OCI-LY1 (cell line): Measurements from ENCODE around the gene MET.

Experiments used
- EZH2 ChIP-seq: fragments of 200-600 bp; sonication (generic), shearing (Covaris generic); IDR thresholded peaks from 2 replicates; pipeline ENCODE4 v1.8.0; 2017; ENCODE audit warnings: borderline replicate concordance, mixed run types, mild to moderate bottlenecking, antibody characterized with exemption, low read length, moderate library complexity, mixed read lengths
- TF ChIP-seq, protein P1 (sequence below): fragments of 200-600 bp; sonication (generic), shearing (Covaris generic); IDR thresholded peaks from 2 replicates; pipeline ENCODE4 v1.5.1; 2017; ENCODE audit warnings: mild to moderate bottlenecking, antibody characterized with exemption, low read length, moderate library complexity, mixed read lengths

DNA sequence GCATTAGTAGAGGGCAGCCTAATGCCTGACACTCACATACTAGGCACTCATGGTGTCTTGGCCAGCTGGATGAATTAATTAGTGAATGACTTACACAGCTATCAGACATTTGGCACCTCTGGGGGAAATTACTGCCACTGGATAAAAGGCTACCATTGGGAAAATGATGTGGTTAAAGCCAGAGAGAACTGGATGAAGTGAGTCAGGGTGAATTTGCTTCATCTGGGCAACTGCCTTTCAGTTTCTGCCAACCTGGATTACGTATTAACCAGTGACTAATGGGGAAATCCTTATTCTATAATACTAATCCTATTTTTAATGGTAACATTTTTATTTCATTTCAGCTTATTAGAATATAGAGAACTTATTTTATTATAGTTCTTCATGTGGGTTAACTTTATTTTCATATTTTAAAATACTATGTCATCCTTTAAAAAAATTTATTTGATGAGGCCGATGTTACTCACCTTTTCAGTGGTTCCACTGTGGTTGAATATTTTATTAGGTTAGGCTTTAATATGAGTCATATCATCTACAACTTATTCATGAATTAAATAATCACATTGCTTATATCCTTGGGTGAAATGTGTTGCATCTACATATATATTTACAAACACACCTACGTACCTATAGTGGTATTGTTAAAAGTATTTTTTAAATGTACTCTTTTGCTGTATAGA is 104.8 kb downstream of the MET start:
- TF ChIP-seq, protein P1, sequence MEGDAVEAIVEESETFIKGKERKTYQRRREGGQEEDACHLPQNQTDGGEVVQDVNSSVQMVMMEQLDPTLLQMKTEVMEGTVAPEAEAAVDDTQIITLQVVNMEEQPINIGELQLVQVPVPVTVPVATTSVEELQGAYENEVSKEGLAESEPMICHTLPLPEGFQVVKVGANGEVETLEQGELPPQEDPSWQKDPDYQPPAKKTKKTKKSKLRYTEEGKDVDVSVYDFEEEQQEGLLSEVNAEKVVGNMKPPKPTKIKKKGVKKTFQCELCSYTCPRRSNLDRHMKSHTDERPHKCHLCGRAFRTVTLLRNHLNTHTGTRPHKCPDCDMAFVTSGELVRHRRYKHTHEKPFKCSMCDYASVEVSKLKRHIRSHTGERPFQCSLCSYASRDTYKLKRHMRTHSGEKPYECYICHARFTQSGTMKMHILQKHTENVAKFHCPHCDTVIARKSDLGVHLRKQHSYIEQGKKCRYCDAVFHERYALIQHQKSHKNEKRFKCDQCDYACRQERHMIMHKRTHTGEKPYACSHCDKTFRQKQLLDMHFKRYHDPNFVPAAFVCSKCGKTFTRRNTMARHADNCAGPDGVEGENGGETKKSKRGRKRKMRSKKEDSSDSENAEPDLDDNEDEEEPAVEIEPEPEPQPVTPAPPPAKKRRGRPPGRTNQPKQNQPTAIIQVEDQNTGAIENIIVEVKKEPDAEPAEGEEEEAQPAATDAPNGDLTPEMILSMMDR = no peak
- no peak for TF ChIP-seq EZH2
